ENCODE data around the gene DAPK1. TPM values are rescaled to one million over a fixed set of nuclear protein-coding genes. Genes with fewer than 3 reads are reported as not detected.

The DAPK1 gene
- polyA plus RNA-seq, 1 of the 3 experiments (the other 2 are of a cell fraction): 0.61 TPM

DNA sequence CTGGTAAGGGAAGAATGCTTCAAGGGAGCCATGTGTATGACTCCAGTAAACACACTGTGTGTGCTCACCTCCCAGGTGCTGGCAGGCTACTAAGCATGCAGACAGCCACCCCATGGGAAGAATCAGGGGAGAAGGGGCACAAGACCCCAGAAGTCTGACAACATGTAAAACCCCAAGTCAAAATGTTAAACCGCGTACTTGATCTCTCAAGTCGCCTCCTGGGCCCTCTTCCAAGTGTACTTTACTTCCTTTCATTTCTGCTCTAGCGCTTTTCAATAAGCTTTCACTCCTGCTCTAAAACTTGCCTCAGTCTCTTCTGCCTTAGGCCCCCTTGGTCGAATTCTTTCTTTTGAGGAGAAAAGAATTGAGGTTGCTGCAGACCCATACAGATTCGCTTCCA is 31.3 kb downstream of the DAPK1 start:
- Histone ChIP-seq H2AFZ (ENCODE audit: low read depth) (no peak overlapping the region), H3K9ac (no peak overlapping the region), H3K9me3 (no peaks in the 10 kb centered on the region), H3K27me3 (ENCODE audit: insufficient read depth) (no peaks in the 10 kb centered on the region), H3K4me3 (ENCODE audit: low read depth in 2 of 2, low read length in 1 of 2) (no peak overlapping the region), H3K4me1 (ENCODE audit: control insufficient read depth in 1 of 2, insufficient read depth in 2 of 2, low read depth in 1 of 2, low read length in 1 of 2) (peaks cover 11 to 26% of the 10 kb centered on the region in 2 experiments; a peak in 3 of 4 replicates), H3K27ac (ENCODE audit: low read depth in 2 of 2, low read length in 1 of 2) (no peak overlapping the region), H3K4me2 (no peak overlapping the region), H3K36me3 (replicated peaks in 1 of 2; ENCODE audit: control insufficient read depth in 1 of 2, insufficient read depth in 2 of 2, low read length in 1 of 2) (no peaks in the 10 kb centered on the region), H3K9me2 (no peaks in the 10 kb centered on the region), H4K20me1 (ENCODE audit: insufficient read depth) (no peaks in the 10 kb centered on the region), H3F3A (replicated peaks; ENCODE audit: insufficient read depth) (no peaks in the 10 kb centered on the region), H3K79me2 (ENCODE audit: insufficient read depth) (no peaks in the 10 kb centered on the region)
- 72% methylated on average over 6 of the region's 6 CpGs for WGBS (ENCODE audit: low lambda C conversion rate)
- no peak for TF ChIP-seq RXRA (IDR thresholded peaks at IDR 0.05; ENCODE audit: borderline replicate concordance, low read depth)
- no peak for TF ChIP-seq FOSL2 (IDR thresholded peaks at IDR 0.05; ENCODE audit: borderline replicate concordance, low read depth)
- no peak for TF ChIP-seq SMC3 (IDR thresholded peaks at IDR 0.05; ENCODE audit: low read depth, low read length)
- TF ChIP-seq FOXM1 (IDR thresholded peaks at IDR 0.05; ENCODE audit: low read depth): no peak
- TF ChIP-seq SIN3A (IDR thresholded peaks at IDR 0.05; ENCODE audit: borderline replicate concordance, low read depth, low read length): no peak
- no peak for TF ChIP-seq YY1 (IDR thresholded peaks at IDR 0.05; ENCODE audit: low read depth)
- no peak for TF ChIP-seq MEF2A (IDR thresholded peaks at IDR 0.05; ENCODE audit: borderline replicate concordance, low read depth)
- TF ChIP-seq FOXJ3 (CRISPR knock-in tag; IDR thresholded peaks at IDR 0.05): no peak
- TF ChIP-seq NFIC (IDR thresholded peaks at IDR 0.05; ENCODE audit: borderline replicate concordance): no peak
- TF ChIP-seq, protein P1, sequence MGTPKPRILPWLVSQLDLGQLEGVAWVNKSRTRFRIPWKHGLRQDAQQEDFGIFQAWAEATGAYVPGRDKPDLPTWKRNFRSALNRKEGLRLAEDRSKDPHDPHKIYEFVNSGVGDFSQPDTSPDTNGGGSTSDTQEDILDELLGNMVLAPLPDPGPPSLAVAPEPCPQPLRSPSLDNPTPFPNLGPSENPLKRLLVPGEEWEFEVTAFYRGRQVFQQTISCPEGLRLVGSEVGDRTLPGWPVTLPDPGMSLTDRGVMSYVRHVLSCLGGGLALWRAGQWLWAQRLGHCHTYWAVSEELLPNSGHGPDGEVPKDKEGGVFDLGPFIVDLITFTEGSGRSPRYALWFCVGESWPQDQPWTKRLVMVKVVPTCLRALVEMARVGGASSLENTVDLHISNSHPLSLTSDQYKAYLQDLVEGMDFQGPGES (IDR thresholded peaks at IDR 0.05; ENCODE audit: low read depth, low read length): no peak
- TF ChIP-seq, protein P2, sequence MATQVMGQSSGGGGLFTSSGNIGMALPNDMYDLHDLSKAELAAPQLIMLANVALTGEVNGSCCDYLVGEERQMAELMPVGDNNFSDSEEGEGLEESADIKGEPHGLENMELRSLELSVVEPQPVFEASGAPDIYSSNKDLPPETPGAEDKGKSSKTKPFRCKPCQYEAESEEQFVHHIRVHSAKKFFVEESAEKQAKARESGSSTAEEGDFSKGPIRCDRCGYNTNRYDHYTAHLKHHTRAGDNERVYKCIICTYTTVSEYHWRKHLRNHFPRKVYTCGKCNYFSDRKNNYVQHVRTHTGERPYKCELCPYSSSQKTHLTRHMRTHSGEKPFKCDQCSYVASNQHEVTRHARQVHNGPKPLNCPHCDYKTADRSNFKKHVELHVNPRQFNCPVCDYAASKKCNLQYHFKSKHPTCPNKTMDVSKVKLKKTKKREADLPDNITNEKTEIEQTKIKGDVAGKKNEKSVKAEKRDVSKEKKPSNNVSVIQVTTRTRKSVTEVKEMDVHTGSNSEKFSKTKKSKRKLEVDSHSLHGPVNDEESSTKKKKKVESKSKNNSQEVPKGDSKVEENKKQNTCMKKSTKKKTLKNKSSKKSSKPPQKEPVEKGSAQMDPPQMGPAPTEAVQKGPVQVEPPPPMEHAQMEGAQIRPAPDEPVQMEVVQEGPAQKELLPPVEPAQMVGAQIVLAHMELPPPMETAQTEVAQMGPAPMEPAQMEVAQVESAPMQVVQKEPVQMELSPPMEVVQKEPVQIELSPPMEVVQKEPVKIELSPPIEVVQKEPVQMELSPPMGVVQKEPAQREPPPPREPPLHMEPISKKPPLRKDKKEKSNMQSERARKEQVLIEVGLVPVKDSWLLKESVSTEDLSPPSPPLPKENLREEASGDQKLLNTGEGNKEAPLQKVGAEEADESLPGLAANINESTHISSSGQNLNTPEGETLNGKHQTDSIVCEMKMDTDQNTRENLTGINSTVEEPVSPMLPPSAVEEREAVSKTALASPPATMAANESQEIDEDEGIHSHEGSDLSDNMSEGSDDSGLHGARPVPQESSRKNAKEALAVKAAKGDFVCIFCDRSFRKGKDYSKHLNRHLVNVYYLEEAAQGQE (IDR thresholded peaks at IDR 0.05; ENCODE audit: low read depth, low read length): no peak
- no peak for DNase-seq
- CTCF ChIA-PET: no interaction called here
- POLR2A ChIA-PET: no interaction called here

DNA sequence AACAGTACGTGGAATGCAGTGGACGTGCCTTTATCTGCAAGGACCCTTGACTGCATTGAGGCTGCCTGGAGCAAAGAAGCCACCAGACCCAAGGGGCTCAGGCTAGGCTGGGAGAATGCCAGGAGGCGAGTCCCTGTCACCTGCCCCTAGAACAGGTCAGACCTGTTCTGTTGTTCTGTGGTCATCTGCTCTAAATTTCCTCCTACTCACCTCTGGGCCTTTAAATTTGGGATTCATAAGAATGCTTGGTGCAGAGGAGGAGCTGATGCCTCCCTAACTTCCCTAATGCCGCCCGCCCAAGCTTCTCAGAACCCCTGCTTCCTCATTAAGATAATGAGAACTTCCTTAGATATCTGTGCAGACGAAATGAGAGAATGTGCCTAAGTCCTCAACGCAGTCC is 32.0 kb downstream of the DAPK1 start:
- Histone ChIP-seq H3K36me3 (replicated peaks in 1 of 2; ENCODE audit: control insufficient read depth in 1 of 2, insufficient read depth in 2 of 2, low read length in 1 of 2) (no peaks in the 10 kb centered on the region), H3K4me1 (ENCODE audit: control insufficient read depth in 1 of 2, insufficient read depth in 2 of 2, low read depth in 1 of 2, low read length in 1 of 2) (peaks cover 11 to 26% of the 10 kb centered on the region in 2 experiments; a peak in 3 of 4 replicates), H4K20me1 (ENCODE audit: insufficient read depth) (no peaks in the 10 kb centered on the region), H3K9me3 (no peaks in the 10 kb centered on the region), H3K27ac (ENCODE audit: low read depth in 2 of 2, low read length in 1 of 2) (no peak overlapping the region), H3K4me2 (no peak overlapping the region), H3K79me2 (ENCODE audit: insufficient read depth) (no peaks in the 10 kb centered on the region), H3K27me3 (ENCODE audit: insufficient read depth) (no peaks in the 10 kb centered on the region), H2AFZ (ENCODE audit: low read depth) (no peak overlapping the region), H3K9ac (no peak overlapping the region), H3F3A (replicated peaks; ENCODE audit: insufficient read depth) (no peaks in the 10 kb centered on the region), H3K4me3 (ENCODE audit: low read depth in 2 of 2, low read length in 1 of 2) (no peak overlapping the region), H3K9me2 (no peaks in the 10 kb centered on the region)
- 63% methylated on average over 7 of the region's 7 CpGs for WGBS (ENCODE audit: low lambda C conversion rate)
- ChIA-PET POLR2A (no interaction called here), CTCF (no interaction called here)
- DNase-seq: no peak
- TF ChIP-seq TEAD4 (IDR thresholded peaks at IDR 0.05; ENCODE audit: borderline replicate concordance, insufficient read depth) (no peak), YY1 (IDR thresholded peaks at IDR 0.05; ENCODE audit: low read depth) (no peak), MEF2A (IDR thresholded peaks at IDR 0.05; ENCODE audit: borderline replicate concordance, low read depth) (no peak), CHD2 (IDR thresholded peaks at IDR 0.05; ENCODE audit: low read length, partially characterized antibody) (no peak), SMC3 (IDR thresholded peaks at IDR 0.05; ENCODE audit: low read depth, low read length) (no peak)
- TF ChIP-seq, protein P2 (IDR thresholded peaks at IDR 0.05; ENCODE audit: low read depth, low read length): no peak
- TF ChIP-seq, protein P1 (IDR thresholded peaks at IDR 0.05; ENCODE audit: low read depth, low read length): no peak
- TF ChIP-seq, protein P3, sequence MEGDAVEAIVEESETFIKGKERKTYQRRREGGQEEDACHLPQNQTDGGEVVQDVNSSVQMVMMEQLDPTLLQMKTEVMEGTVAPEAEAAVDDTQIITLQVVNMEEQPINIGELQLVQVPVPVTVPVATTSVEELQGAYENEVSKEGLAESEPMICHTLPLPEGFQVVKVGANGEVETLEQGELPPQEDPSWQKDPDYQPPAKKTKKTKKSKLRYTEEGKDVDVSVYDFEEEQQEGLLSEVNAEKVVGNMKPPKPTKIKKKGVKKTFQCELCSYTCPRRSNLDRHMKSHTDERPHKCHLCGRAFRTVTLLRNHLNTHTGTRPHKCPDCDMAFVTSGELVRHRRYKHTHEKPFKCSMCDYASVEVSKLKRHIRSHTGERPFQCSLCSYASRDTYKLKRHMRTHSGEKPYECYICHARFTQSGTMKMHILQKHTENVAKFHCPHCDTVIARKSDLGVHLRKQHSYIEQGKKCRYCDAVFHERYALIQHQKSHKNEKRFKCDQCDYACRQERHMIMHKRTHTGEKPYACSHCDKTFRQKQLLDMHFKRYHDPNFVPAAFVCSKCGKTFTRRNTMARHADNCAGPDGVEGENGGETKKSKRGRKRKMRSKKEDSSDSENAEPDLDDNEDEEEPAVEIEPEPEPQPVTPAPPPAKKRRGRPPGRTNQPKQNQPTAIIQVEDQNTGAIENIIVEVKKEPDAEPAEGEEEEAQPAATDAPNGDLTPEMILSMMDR (IDR thresholded peaks at IDR 0.05): no peak

All from SK-N-SH (cell line).